ENCODE results near the gene TBK1.
A peak's percentile ranks its signal among the peaks of the same experiment; 100 is the strongest.
"Not testable (repeated sequence)": the region's sequence is repeated elsewhere in the genome, so short reads cannot be mapped to it uniquely, and the experiment has no call there.

Gene TBK1

GRCh38 chr12:64497484-64497883, 45.6 kb downstream of the TBK1 start:
- no peak for DNase-seq (ENCODE audit: low spot score)

GRCh38 chr12:64497903-64498302, 46.0 kb downstream of the TBK1 start:
- DNase-seq (ENCODE audit: low spot score), result no peak

- DNase-seq (ENCODE audit: low spot score), result no peak
These were observed 48.5 kb downstream of the TBK1 start for GRCh38 chr12:64500394-64500793.

GRCh38 chr12:64501486-64501885, 49.6 kb downstream of the TBK1 start:
- DNase-seq (ENCODE audit: low spot score), result no peak

- no peak for DNase-seq (ENCODE audit: low spot score)
These were observed 55.0 kb downstream of the TBK1 start for GRCh38 chr12:64506955-64507354.

- no peak for DNase-seq (ENCODE audit: low spot score)
These were observed 58.7 kb downstream of the TBK1 start for GRCh38 chr12:64510667-64511066.

GRCh38 chr12:64518396-64518795, 66.5 kb downstream of the TBK1 start:
- DNase-seq (ENCODE audit: low spot score), result no peak

GRCh38 chr12:64521833-64522232, 69.9 kb downstream of the TBK1 start:
- no peak for DNase-seq (ENCODE audit: low spot score)

- DNase-seq (ENCODE audit: low spot score), result no peak
These were observed 70.4 kb downstream of the TBK1 start for GRCh38 chr12:64522316-64522715.

GRCh38 chr12:64522807-64523206, 70.9 kb downstream of the TBK1 start:
- no peak for DNase-seq (ENCODE audit: low spot score)

- peak; percentile 65 for DNase-seq (ENCODE audit: low spot score)
These were observed 71.9 kb downstream of the TBK1 start for GRCh38 chr12:64523565-64524444.

GRCh38 chr12:64525461-64526160, 73.7 kb downstream of the TBK1 start:
- DNase-seq (ENCODE audit: low spot score), result no peak

GRCh38 chr12:64526859-64527258, 74.9 kb downstream of the TBK1 start:
- DNase-seq (ENCODE audit: low spot score), result no peak

GRCh38 chr12:64528616-64529015, 76.7 kb downstream of the TBK1 start:
- DNase-seq (ENCODE audit: low spot score), result peak; percentile 33

- DNase-seq (ENCODE audit: low spot score), result no peak
These were observed 78.6 kb downstream of the TBK1 start for GRCh38 chr12:64530566-64530965.

GRCh38 chr12:64531665-64532334, 79.9 kb downstream of the TBK1 start:
- no peak for DNase-seq (ENCODE audit: low spot score)

- no peak for DNase-seq (ENCODE audit: low spot score)
These were observed 80.9 kb downstream of the TBK1 start for GRCh38 chr12:64532734-64533351.

GRCh38 chr12:64534672-64535199, 82.8 kb downstream of the TBK1 start:
- DNase-seq (ENCODE audit: low spot score), result no peak

GRCh38 chr12:64538121-64538520, 86.2 kb downstream of the TBK1 start:
- no peak for DNase-seq (ENCODE audit: low spot score)

GRCh38 chr12:64542409-64543047, 90.6 kb downstream of the TBK1 start:
- DNase-seq (ENCODE audit: low spot score), result not testable (repeated sequence)

- no peak for DNase-seq (ENCODE audit: low spot score)
These were observed 92.6 kb downstream of the TBK1 start for GRCh38 chr12:64544371-64545080.
